NCI-H146 treated with DMSO at 0.1 percent for 48 hours (cell line): ENCODE data around the gene INPP4B.

Experiments
- DNase-seq: peaks from one replicate; lab custom pipeline; 2025; ENCODE audit not compliant: unreplicated experiment; lab: John Stamatoyannopoulos, UW

INPP4B gene

GRCh38 chr4:142475663-142476062, 370.4 kb downstream of the INPP4B start:
- no peak for DNase-seq

- DNase-seq: no peak
These were observed 371.6 kb downstream of the INPP4B start for GRCh38 chr4:142474398-142475087.

- no peak for DNase-seq
These were observed 372.2 kb downstream of the INPP4B start for GRCh38 chr4:142473960-142474338.

- DNase-seq: no peak
These were observed 372.7 kb downstream of the INPP4B start for GRCh38 chr4:142473218-142473959.

- DNase-seq: no peak
These were observed 379.0 kb downstream of the INPP4B start for GRCh38 chr4:142467088-142467487.

GRCh38 chr4:142465526-142465925, 380.6 kb downstream of the INPP4B start:
- no peak for DNase-seq

- DNase-seq: no peak
These were observed 382.9 kb downstream of the INPP4B start for GRCh38 chr4:142463206-142463605.

- no peak for DNase-seq
These were observed 393.8 kb downstream of the INPP4B start for GRCh38 chr4:142452161-142452855.

- DNase-seq: no peak
These were observed 396.2 kb downstream of the INPP4B start for GRCh38 chr4:142449771-142450373.

GRCh38 chr4:142447009-142447408, 399.1 kb downstream of the INPP4B start:
- no peak for DNase-seq

- no peak for DNase-seq
These were observed 402.6 kb downstream of the INPP4B start for GRCh38 chr4:142443469-142443868.

GRCh38 chr4:142440093-142440492, 406.0 kb downstream of the INPP4B start:
- no peak for DNase-seq

- DNase-seq: no peak
These were observed 410.4 kb downstream of the INPP4B start for GRCh38 chr4:142435599-142436235.

- no peak for DNase-seq
These were observed 411.4 kb downstream of the INPP4B start for GRCh38 chr4:142434519-142435224.

- DNase-seq: no peak
These were observed 417.4 kb downstream of the INPP4B start for GRCh38 chr4:142428715-142429114.

GRCh38 chr4:142427456-142427855, 418.6 kb downstream of the INPP4B start:
- no peak for DNase-seq

GRCh38 chr4:142423861-142424260, 422.2 kb downstream of the INPP4B start:
- DNase-seq: no peak

GRCh38 chr4:142420311-142421095, 425.6 kb downstream of the INPP4B start:
- no peak for DNase-seq

GRCh38 chr4:142419712-142420111, 426.4 kb downstream of the INPP4B start:
- DNase-seq: no peak

- no peak for DNase-seq
These were observed 427.4 kb downstream of the INPP4B start for GRCh38 chr4:142418697-142419096.
